Activated T-helper 1 cell treated with anti-CD3 and anti-CD28 coated beads, Interleukin-12 subunit alpha, Interleukin-12 subunit beta, Interleukin-2, Interleukin-4 antibody, amounts not matched to agents 30 ng/mL and 10 ng/mL and 1 ng/mL, durations not matched to agents 14 hours and 24 hours and 36 hours (primary cell): ENCODE measurements around the gene SMAD6. TPM values are rescaled to one million over a fixed set of nuclear protein-coding genes. Genes with fewer than 3 reads are reported as not detected.

Experiments
- DNase-seq: peaks from one replicate; pipeline ENCODE4 v3.0.0; 2021; ENCODE audit warnings: low spot score
- H3K27ac Mint-ChIP-seq: one replicate; pipeline ENCODE4 v1.8.0; 2021; ENCODE audit warnings: mild to moderate bottlenecking, mixed read lengths
- H3K27me3 Mint-ChIP-seq: one replicate; pipeline ENCODE4 v1.8.0; 2022; ENCODE audit warnings: mild to moderate bottlenecking, moderate library complexity, mixed read lengths; ENCODE audit not compliant: insufficient read depth
- H3K36me3 Mint-ChIP-seq: one replicate; pipeline ENCODE4 v1.8.0; 2021; ENCODE audit warnings: low read depth, mixed read lengths
- H3K4me1 Mint-ChIP-seq: one replicate; pipeline ENCODE4 v1.8.0; 2021; ENCODE audit warnings: low read depth, mixed read lengths
- H3K4me3 Mint-ChIP-seq: one replicate; pipeline ENCODE4 v1.8.0; 2021; ENCODE audit warnings: mild to moderate bottlenecking, moderate library complexity, mixed read lengths
- H3K9me3 Mint-ChIP-seq: one replicate; pipeline ENCODE4 v1.8.0; 2021; ENCODE audit warnings: mixed read lengths
- intact Hi-C: fragments of 100-400 bp; cut with micrococcal nuclease; formaldehyde crosslinking; loops from one replicate; pipeline ENCODE4 v1.15.1; 2024
- total RNA-seq: library from RNA; stranded (reverse); gene quantifications from 2 replicates; pipeline ENCODE4 v1.2.3, GENCODE V29; 2022

SMAD6 gene
- total RNA-seq, 1 donor from 2014 or later, result 0.34 TPM

GRCh38 chr15:66661432-66662096, 40.5 kb upstream of the SMAD6 start:
- no peaks in the 10 kb centered on the region for H3K9me3 Mint-ChIP-seq
- intact Hi-C loops, result no loop called here
- H3K27me3 Mint-ChIP-seq, result no peaks in the 10 kb centered on the region
- no peaks in the 10 kb centered on the region for H3K4me1 Mint-ChIP-seq
- no peaks in the 10 kb centered on the region for H3K36me3 Mint-ChIP-seq
- no peak overlapping the region for H3K4me3 Mint-ChIP-seq
- no peak for DNase-seq
- no peak overlapping the region for H3K27ac Mint-ChIP-seq

GRCh38 chr15:66662522-66662921, 39.5 kb upstream of the SMAD6 start:
- Mint-ChIP-seq H3K36me3 (no peaks in the 10 kb centered on the region), H3K4me3 (no peak overlapping the region), H3K9me3 (no peaks in the 10 kb centered on the region), H3K4me1 (no peaks in the 10 kb centered on the region), H3K27ac (no peak overlapping the region), H3K27me3 (peaks cover 2% of the 10 kb centered on the region)
- DNase-seq, result no peak
- intact Hi-C loops, result no loop called here

GRCh38 chr15:66663664-66664063, 38.4 kb upstream of the SMAD6 start:
- no peaks in the 10 kb centered on the region for H3K4me1 Mint-ChIP-seq
- peaks cover 2% of the 10 kb centered on the region for H3K27me3 Mint-ChIP-seq
- DNase-seq, result no peak
- no peaks in the 10 kb centered on the region for H3K9me3 Mint-ChIP-seq
- intact Hi-C loops, result no loop called here
- H3K27ac Mint-ChIP-seq, result no peak overlapping the region
- H3K4me3 Mint-ChIP-seq, result no peak overlapping the region
- H3K36me3 Mint-ChIP-seq, result no peaks in the 10 kb centered on the region

GRCh38 chr15:66670175-66670574, 31.9 kb upstream of the SMAD6 start:
- no peak overlapping the region for H3K4me3 Mint-ChIP-seq
- no peak overlapping the region for H3K27ac Mint-ChIP-seq
- H3K36me3 Mint-ChIP-seq, result no peaks in the 10 kb centered on the region
- H3K27me3 Mint-ChIP-seq, result peaks cover 2% of the 10 kb centered on the region
- no peaks in the 10 kb centered on the region for H3K9me3 Mint-ChIP-seq
- intact Hi-C loops, result no loop called here
- H3K4me1 Mint-ChIP-seq, result peaks cover 8% of the 10 kb centered on the region
- no peak for DNase-seq

- peaks cover 13% of the 10 kb centered on the region for H3K4me1 Mint-ChIP-seq
- H3K27me3 Mint-ChIP-seq, result peaks cover 2% of the 10 kb centered on the region
- H3K27ac Mint-ChIP-seq, result no peak overlapping the region
- intact Hi-C loops, result no loop called here
- no peak for DNase-seq
- no peak overlapping the region for H3K4me3 Mint-ChIP-seq
- H3K36me3 Mint-ChIP-seq, result no peaks in the 10 kb centered on the region
- no peaks in the 10 kb centered on the region for H3K9me3 Mint-ChIP-seq
These were observed 31.1 kb upstream of the SMAD6 start for GRCh38 chr15:66670762-66671580.

- Mint-ChIP-seq H3K4me3 (no peak overlapping the region), H3K27me3 (no peaks in the 10 kb centered on the region), H3K4me1 (peaks cover 13% of the 10 kb centered on the region), H3K36me3 (no peaks in the 10 kb centered on the region), H3K27ac (no peak overlapping the region), H3K9me3 (no peaks in the 10 kb centered on the region)
- DNase-seq, result no peak
- intact Hi-C loops, result no loop called here
These were observed 29.2 kb upstream of the SMAD6 start for GRCh38 chr15:66672867-66673266.

- Mint-ChIP-seq H3K4me1 (peaks cover 13% of the 10 kb centered on the region), H3K4me3 (no peak overlapping the region), H3K9me3 (no peaks in the 10 kb centered on the region), H3K27ac (no peak overlapping the region), H3K27me3 (no peaks in the 10 kb centered on the region), H3K36me3 (no peaks in the 10 kb centered on the region)
- intact Hi-C loops, result no loop called here
- DNase-seq, result no peak
These were observed 28.4 kb upstream of the SMAD6 start for GRCh38 chr15:66673410-66674322.

- peaks cover 13% of the 10 kb centered on the region for H3K4me1 Mint-ChIP-seq
- intact Hi-C loops, result no loop called here
- no peaks in the 10 kb centered on the region for H3K9me3 Mint-ChIP-seq
- H3K27ac Mint-ChIP-seq, result no peak overlapping the region
- H3K4me3 Mint-ChIP-seq, result no peak overlapping the region
- DNase-seq, result no peak
- no peaks in the 10 kb centered on the region for H3K36me3 Mint-ChIP-seq
- H3K27me3 Mint-ChIP-seq, result no peaks in the 10 kb centered on the region
These were observed 27.3 kb upstream of the SMAD6 start for GRCh38 chr15:66674756-66675155.

GRCh38 chr15:66675446-66675845, 26.6 kb upstream of the SMAD6 start:
- no peak overlapping the region for H3K27ac Mint-ChIP-seq
- no peaks in the 10 kb centered on the region for H3K36me3 Mint-ChIP-seq
- DNase-seq, result no peak
- intact Hi-C loops, result no loop called here
- peaks cover 13% of the 10 kb centered on the region for H3K4me1 Mint-ChIP-seq
- no peaks in the 10 kb centered on the region for H3K9me3 Mint-ChIP-seq
- H3K27me3 Mint-ChIP-seq, result no peaks in the 10 kb centered on the region
- H3K4me3 Mint-ChIP-seq, result no peak overlapping the region

- Mint-ChIP-seq H3K36me3 (peaks cover 3% of the 10 kb centered on the region), H3K4me1 (peaks cover 13% of the 10 kb centered on the region), H3K9me3 (peaks cover 11% of the 10 kb centered on the region), H3K4me3 (no peak overlapping the region), H3K27ac (no peak overlapping the region), H3K27me3 (no peaks in the 10 kb centered on the region)
- intact Hi-C loops, result no loop called here
- DNase-seq, result no peak
These were observed 24.7 kb upstream of the SMAD6 start for GRCh38 chr15:66677336-66677735.

- H3K36me3 Mint-ChIP-seq, result peaks cover 4% of the 10 kb centered on the region
- intact Hi-C loops, result no loop called here
These were observed 22.9 kb upstream of the SMAD6 start for GRCh38 chr15:66679061-66679656.

GRCh38 chr15:66679657-66680108, 22.4 kb upstream of the SMAD6 start:
- peaks cover 3% of the 10 kb centered on the region for H3K27me3 Mint-ChIP-seq
- intact Hi-C loops, result no loop called here
- H3K4me3 Mint-ChIP-seq, result no peak overlapping the region
- no peak for DNase-seq
- peaks cover 4% of the 10 kb centered on the region for H3K36me3 Mint-ChIP-seq
- H3K9me3 Mint-ChIP-seq, result peaks cover 26% of the 10 kb centered on the region
- H3K4me1 Mint-ChIP-seq, result peaks cover 9% of the 10 kb centered on the region
- H3K27ac Mint-ChIP-seq, result no peak overlapping the region

More at GRCh38 chr15:66679061-66679656, 22.9 kb upstream of the SMAD6 start:
- no peak overlapping the region for H3K4me3 Mint-ChIP-seq
- DNase-seq, result no peak
- H3K4me1 Mint-ChIP-seq, result peaks cover 13% of the 10 kb centered on the region
- peaks cover 3% of the 10 kb centered on the region for H3K27me3 Mint-ChIP-seq
- H3K9me3 Mint-ChIP-seq, result peaks cover 26% of the 10 kb centered on the region
- no peak overlapping the region for H3K27ac Mint-ChIP-seq
